GM10248 (cell line): Measurements from ENCODE around the gene INTS15.

ENCODE experiments used
- CTCF ChIA-PET: fragments of 300-600 bp; sonication (Branson Sonifier 250); formaldehyde crosslinking; extraction: SDS; loops from one replicate; lab custom pipeline; 2021; ENCODE audit warnings: antibody characterized with exemption; lab: Yijun Ruan, JAX
- POLR2A ChIA-PET: fragments of 350-650 bp; sonication (Branson Sonifier 250); formaldehyde crosslinking; extraction: SDS; loops from one replicate; lab custom pipeline; 2020; ENCODE audit warnings: antibody characterized with exemption; lab: Yijun Ruan, JAX
- DNase-seq: peaks from one replicate; pipeline ENCODE4 v3.0.0; 2012; ENCODE audit errors: extremely low spot score
- CTCF ChIP-seq: IDR thresholded peaks from 2 replicates; pipeline ENCODE4 v1.5.1; 2012; ENCODE audit warnings: mild to moderate bottlenecking, low read depth; ENCODE audit errors: extremely low read depth, missing control alignments, control extremely low read depth

Gene INTS15

GRCh38 chr7:6607651-6608051 is 17.8 kb downstream of the INTS15 start:
- TF ChIP-seq CTCF, result no peak
- no peak for DNase-seq
- CTCF ChIA-PET, result no interaction called here
- POLR2A ChIA-PET, result no interaction called here

- ChIA-PET POLR2A (no interaction called here), CTCF (interaction anchor here (1.2 kb wide), 1 partner anchor 18 kb away, joined by 4 read pairs; the partner anchor contains the start of gene INTS15)
- DNase-seq, result no peak
- TF ChIP-seq CTCF, result no peak
Observed at GRCh38 chr7:6608081-6608480, 18.3 kb downstream of the INTS15 start.

- no peak for TF ChIP-seq CTCF
- ChIA-PET POLR2A (no interaction called here), CTCF (interaction anchor here (1.2 kb wide), 1 partner anchor 19 kb away, joined by 4 read pairs; the partner anchor contains the start of gene INTS15)
- no peak for DNase-seq
Observed at GRCh38 chr7:6608794-6609193, 19.0 kb downstream of the INTS15 start.

GRCh38 chr7:6612819-6613218 is 23.0 kb downstream of the INTS15 start:
- POLR2A ChIA-PET, result no interaction called here
- no peak for TF ChIP-seq CTCF
- DNase-seq, result no peak
- CTCF ChIA-PET, result interaction anchor here (2.4 to 2.6 kb wide), 2 partner anchors 8 to 23 kb away, joined by 10 to 12 read pairs; partner anchors contain the start of gene INTS15

- no peak for DNase-seq
- CTCF ChIA-PET, result no interaction called here
- POLR2A ChIA-PET, result no interaction called here
- TF ChIP-seq CTCF, result no peak
Observed at GRCh38 chr7:6613706-6614105, 23.9 kb downstream of the INTS15 start.

GRCh38 chr7:6614953-6615722 is 25.3 kb downstream of the INTS15 start, which contains the start of gene ZNF853:
ZNF853 (plus strand) TSS chr7:6615610; CDS start chr7:6616175, 565 bp downstream.
- ChIA-PET CTCF (no interaction called here), POLR2A (no interaction called here)
- no peak for TF ChIP-seq CTCF
- no peak for DNase-seq
